Activated CD4-positive, alpha-beta T cell treated with anti-CD3 and anti-CD28 coated beads, Interleukin-2, Interleukin-4, amounts not matched to agents 100 ng/mL and 50 ng/mL, durations not matched to agents 16 hours and 8 hours (primary cell): Measurements from ENCODE around the gene GGACT.
"Not testable (repeated sequence)": the region's sequence is repeated elsewhere in the genome, so short reads cannot be mapped to it uniquely, and the experiment has no call there.

Experiments
- DNase-seq: peaks from one replicate; pipeline ENCODE4 v3.0.0-alpha.2; 2020; ENCODE audit warnings: low spot score

The GGACT gene

DNA sequence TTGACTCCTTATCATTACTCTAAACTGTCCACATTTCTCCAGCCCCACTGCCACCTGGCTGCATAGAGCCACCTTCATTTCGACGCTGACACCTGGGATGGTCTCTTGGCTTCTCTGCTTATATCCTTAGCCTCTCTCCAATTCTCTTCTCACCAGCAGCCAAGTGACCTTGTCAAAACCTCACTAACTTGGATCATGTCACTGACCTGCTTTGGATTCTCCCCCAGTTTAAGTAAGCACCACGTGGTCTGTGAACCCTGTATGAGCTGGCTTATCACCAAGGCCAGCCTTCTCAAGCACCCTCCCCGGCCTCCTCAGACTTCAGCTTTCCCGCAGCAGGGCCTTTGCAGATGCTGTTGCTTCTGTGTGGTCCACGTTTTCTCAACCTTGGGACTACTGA lies 12.3 kb upstream of the GGACT start:
- no peak for DNase-seq

GRCh38 chr13:100600461-100600860 lies 11.9 kb upstream of the GGACT start:
- no peak for DNase-seq

- no peak for DNase-seq
Measured at GRCh38 chr13:100597253-100597652, 8.7 kb upstream of the GGACT start.

DNA sequence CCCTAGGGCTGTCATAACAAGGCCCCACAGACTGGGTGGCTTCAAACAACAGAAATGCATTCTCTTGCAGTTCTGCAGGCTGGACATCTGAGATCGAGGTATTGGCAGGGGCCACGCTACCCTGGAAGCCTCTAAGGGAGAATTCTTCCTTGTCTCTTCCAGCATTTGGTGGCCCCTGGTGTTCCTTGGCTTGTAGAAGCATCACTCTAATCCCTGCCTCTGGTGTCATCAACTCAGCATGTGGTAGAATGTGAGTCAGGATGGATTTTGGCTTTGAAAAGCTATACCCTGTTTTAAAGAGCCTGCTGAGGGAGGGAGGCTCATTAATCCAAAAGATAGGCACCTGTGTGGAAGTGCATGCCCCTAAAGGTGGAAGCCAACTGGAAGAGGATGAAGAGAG lies 7.9 kb upstream of the GGACT start:
- DNase-seq, result no peak

DNA sequence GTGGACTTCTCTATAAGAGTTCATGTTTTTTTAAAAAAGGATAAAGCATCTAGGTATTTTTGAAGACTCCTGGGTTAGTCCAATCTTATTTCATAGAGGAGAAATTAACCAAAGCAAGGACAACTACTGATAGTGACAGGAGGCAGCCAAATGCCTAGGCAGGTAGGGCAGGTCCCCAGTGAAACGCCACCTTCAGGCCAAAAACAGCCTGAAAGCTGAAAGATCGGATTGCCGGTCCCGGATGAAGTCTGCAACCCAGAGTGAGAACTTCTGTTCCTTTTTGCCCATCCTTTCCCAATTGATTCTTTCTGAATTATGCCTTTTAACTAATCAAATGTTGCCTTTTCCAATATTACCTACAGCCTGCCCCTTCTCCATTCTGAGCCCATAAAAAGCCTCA lies 6.1 kb upstream of the GGACT start:
- no peak for DNase-seq

- DNase-seq, result no peak
Measured at GRCh38 chr13:100594255-100594654, 5.7 kb upstream of the GGACT start.

DNA sequence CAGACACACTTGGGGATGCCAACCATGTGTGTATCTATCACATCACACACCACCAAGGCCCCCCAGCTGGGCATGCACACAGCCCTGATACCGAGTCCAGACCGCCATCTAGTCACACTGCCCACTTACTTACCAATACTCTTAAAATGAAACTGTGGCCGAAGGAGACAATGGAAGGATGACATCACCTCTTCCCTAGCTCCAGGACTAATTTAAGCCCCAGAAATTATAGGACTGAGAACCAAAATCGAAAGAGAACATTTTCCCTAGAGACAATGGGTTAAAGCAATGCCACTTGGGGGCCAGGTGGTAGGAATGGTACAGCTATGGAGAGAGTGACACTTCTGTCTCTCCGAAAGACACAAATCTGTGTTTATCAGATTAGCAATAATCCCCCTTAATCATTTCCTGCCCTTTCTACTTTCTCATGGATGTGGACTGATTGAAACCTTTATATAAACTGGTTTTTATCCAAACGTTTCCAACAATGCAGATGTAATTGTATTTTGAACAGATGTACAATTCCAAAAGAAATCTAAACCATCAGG lies 663 bp upstream of the GGACT start:
- DNase-seq, result no peak

GRCh38 chr13:100584896-100585295 lies 3.7 kb downstream of the GGACT start:
- DNase-seq, result no peak

DNA sequence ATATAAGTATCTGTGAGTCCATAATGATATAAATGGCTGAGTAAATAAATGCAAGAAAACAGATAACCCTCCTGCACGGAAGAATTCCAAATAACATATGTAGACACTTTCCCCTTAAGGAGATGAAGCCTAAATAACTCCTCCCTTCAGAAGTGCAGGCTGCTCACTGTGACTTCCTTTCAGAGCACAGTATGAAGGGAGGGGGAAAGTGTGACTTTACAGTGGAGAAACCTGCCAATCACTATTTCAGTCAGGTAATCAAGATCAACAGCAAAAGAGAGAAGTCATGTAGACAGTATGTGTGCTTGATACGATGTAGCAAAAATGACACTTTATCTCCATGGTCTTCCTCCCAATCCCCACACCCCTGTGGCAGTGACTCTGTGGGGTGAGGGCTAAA lies 7.1 kb downstream of the GGACT start:
- DNase-seq, result no peak

- DNase-seq, result no peak
Measured at GRCh38 chr13:100581030-100581429, 7.6 kb downstream of the GGACT start.

GRCh38 chr13:100580045-100580444 lies 8.5 kb downstream of the GGACT start:
- DNase-seq, result no peak

DNA sequence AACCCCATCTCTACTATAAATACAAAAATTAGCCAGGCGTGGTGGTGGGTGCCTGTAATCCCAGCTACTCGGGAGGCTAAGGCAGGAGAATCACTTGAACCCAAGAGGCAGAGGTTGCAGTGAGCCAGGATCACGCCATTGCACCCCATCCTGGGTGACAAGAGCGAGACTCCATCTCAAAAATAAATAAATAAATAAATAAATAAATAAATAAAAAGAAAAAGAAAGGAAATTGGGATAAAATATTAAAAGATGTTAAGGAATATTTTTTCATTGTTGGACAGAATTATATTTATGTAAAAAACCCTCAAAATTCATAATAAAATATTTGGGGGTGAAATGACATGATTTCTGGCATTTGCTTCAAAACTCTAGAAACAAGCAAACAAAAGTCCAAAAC lies 11.3 kb downstream of the GGACT start:
- DNase-seq, result not testable (repeated sequence)

GRCh38 chr13:100573121-100573520 lies 15.5 kb downstream of the GGACT start:
- peak; percentile 72 for DNase-seq

DNA sequence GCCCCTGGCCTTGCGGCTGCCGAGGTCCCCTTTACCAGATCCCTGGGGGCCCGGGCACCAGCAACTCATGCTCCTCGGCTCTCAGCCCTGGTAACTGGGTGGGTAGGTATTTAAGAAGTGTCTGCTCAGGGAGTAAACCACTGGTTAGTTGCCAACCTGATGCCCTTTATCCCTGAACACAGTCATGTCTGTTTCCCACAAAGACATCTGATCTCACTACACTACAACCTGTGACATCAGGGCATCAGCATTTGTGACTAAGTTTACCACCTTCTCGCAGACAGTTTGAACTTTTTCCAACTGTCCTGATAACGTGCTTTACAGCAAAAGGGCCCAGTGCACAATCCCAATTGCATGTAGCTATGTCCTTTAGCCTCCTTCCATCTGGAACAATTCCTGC lies 22.0 kb downstream of the GGACT start:
- no peak for DNase-seq

DNA sequence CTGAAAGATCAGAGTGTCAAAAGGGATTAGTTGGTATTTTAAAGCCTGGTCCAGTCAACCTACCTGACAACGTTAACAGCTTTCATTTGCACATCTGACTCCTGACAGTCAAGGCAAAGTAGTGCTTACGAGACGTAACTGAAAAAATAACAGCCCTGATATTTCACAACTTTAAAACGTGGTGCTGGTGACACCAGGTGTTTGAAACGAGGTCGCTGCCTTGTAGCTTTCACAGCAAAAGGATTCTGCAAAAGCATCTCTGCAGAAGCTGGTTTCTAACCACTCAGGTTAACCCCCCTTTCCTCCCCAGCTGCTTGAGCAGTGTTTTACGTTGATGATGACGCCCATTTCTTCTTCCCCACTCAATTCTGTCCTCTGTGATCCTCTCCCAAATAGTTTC lies 23.3 kb downstream of the GGACT start:
- no peak for DNase-seq

- DNase-seq, result no peak
Measured at GRCh38 chr13:100564444-100565223, 24.0 kb downstream of the GGACT start.

DNA sequence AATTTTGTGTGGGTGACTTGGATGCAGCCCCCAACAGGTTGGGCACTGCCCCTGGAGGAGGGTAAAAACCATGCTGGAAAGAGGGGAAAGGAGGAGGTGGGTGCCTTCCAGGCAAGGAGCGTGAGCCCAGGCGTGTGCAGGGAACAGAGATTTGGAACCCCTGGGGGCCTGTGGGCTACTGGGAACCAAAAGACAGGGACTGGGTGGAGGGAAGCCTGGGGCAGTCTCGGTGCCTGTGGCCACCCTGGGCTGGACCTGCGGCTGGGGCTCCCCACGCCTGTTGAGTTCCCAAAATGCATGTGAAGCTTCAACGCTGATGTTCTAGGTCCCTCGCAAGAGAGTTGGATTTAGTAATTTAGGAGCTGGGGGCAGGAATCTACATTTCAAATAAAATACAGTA lies 24.8 kb downstream of the GGACT start:
- DNase-seq, result no peak

GRCh38 chr13:100561599-100562204 lies 26.9 kb downstream of the GGACT start:
- DNase-seq, result no peak

DNA sequence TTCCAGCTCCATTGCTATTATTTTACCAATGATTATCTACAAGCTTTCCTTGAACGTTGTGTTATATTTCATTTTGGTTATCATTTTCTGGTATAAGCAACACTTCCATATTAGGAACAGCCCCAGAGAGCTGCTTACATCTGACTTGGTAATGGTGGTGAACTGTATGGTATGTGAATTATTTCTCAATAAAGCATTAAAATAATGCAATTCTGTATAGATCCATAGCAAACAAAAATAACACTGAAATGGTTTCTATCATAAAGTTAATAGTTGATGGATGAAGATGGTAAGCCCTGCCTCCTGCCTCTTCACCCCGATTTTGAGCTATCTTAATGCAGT lies 27.5 kb downstream of the GGACT start:
- DNase-seq, result no peak

- DNase-seq, result no peak
Measured at GRCh38 chr13:100560498-100561157, 28.0 kb downstream of the GGACT start.

DNA sequence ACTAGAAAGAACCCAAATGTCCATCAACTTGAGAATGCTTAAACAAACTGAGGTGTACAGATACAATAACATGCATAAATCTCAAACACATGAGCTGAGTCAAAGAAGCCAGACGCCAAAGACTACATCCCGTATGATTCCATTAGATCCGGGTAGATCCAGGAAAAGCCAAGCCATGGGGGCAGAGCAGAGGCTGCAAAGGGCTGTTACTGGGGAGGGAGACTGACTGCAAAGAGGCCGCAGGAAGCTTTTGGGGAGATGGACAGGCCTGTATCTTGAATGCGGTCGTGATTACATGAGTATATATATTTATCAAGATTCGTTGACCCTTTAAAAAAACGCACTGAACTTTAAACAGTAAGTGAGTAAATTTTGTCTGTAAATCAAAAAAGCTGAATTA lies 28.7 kb downstream of the GGACT start:
- no peak for DNase-seq

DNA sequence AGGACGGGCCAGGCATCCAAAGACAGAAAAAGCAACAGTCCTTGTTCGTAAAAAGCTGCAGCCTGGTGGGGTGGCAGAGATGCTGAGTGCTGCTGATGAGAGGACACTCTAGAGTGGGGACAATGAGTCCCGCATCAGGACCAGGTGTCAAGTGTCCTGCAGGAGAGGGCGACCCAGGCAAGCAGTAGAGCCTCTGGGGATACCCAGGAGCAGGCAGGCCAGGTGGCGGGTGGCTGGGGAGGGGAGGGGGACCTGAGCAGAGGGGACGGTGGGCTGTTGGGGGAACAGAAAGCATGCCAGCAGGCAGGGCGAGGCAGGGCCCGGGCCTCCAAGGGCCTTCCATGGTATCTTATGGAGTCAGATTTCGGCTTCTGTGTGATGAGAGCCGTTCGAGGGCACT lies 35.8 kb downstream of the GGACT start:
- no peak for DNase-seq

- DNase-seq, result no peak
Measured at GRCh38 chr13:100549316-100549715, 39.3 kb downstream of the GGACT start.
